Naive thymus-derived CD8-positive, alpha-beta T cell (primary cell): ENCODE results near the gene CFHR2. TPM values are rescaled to one million over a fixed set of nuclear protein-coding genes. Genes with fewer than 3 reads are reported as not detected.

Experiments used
- polyA plus RNA-seq, 3 donors: library from polyadenylated mRNA; unstranded; fragments of 300-500 nt; fragmentation: Illumina TruSeq; gene quantifications; one replicate each; pipeline ENCODE4 v1.2.3, GENCODE V29; 2021
- total RNA-seq, 8 experiments: library from RNA in 2 of 8; stranded (reverse) in 2 of 8; gene quantifications; one replicate each; pipeline ENCODE4 v1.2.3 and lab custom pipeline; 2021 to 2026

The CFHR2 gene
- total and polyA plus RNA-seq, 5 experiments from 2014 or later: not detected

Other genes with a start within 250 kb of the CFHR2 start
- gene CFHR3, start 168.9 kb upstream of the CFHR2 start, total RNA-seq: not detected
- not detected for gene CFHR3, start 168.9 kb upstream of the CFHR2 start, polyA plus RNA-seq
- not detected for gene CFHR1, start 124.0 kb upstream of the CFHR2 start, total RNA-seq
- not detected for gene CFHR1, start 124.0 kb upstream of the CFHR2 start, polyA plus RNA-seq
- not detected for gene CFHR4, start 55.7 kb upstream of the CFHR2 start, total RNA-seq
- gene CFHR4, start 55.7 kb upstream of the CFHR2 start, polyA plus RNA-seq: not detected
- not detected for gene CFHR5, start 33.8 kb downstream of the CFHR2 start, total RNA-seq
- not detected for gene CFHR5, start 33.8 kb downstream of the CFHR2 start, polyA plus RNA-seq
- not detected for gene F13B, start 123.5 kb downstream of the CFHR2 start, total RNA-seq
- not detected for gene F13B, start 123.5 kb downstream of the CFHR2 start, polyA plus RNA-seq
- gene ASPM, start 202.9 kb downstream of the CFHR2 start, total RNA-seq: under 1 TPM; 0.16 to 0.21 TPM
- gene ASPM, start 202.9 kb downstream of the CFHR2 start, polyA plus RNA-seq: not detected